ENCODE data around the gene GTPBP1. TPM values are rescaled to one million over a fixed set of nuclear protein-coding genes. Genes with fewer than 3 reads are reported as not detected.

GTPBP1 gene
- total and polyA plus RNA-seq, 2 of the 13 experiments (the other 11 are each of a cell fraction or from before 2014, with no cell fraction given), result 22.3 to 27.0 TPM

DNA sequence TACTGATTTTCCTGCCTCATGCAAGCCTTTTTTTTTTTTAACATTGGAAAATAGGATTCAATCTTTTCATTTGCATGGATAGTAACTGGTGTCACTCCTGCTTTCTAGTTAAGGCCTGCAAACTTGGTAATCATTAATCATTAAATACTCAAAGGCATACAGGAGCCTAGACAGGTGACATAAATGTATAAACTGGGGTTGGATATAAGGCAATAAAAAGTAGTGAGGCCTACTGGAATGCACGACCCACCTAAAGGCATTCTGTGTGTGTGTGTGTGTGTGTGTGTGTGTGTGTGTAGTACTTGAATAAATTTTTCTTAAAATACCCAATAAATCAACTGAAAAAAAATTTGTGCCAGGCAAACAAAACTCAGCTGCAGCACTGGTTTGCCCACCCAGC, 16.1 kb upstream of the GTPBP1 start:
- 93% methylated on average over 1 of the region's 1 CpG for WGBS (ENCODE audit: low lambda C conversion rate)
- intact Hi-C loops (cut with micrococcal nuclease; ENCODE audit: unreplicated experiment), result no loop called here
- CTCF ChIA-PET (ENCODE audit: low intra/inter-chr PET ratio, low total read pairs), result no interaction called here

More for the DNA sequence above, 16.1 kb upstream of the GTPBP1 start:
- Histone ChIP-seq H3K4me3 (replicated peaks in 1 of 3; ENCODE audit: insufficient read depth in 1 of 3, low read depth in 2 of 3, low read length in 3 of 3) (no peak overlapping the region), H3K4me2 (ENCODE audit: low read depth, low read length) (no peak overlapping the region), H3K27me3 (ENCODE audit: control insufficient read depth in 1 of 2, insufficient read depth in 2 of 2, low read length in 2 of 2) (no peaks in the 10 kb centered on the region), H3K9me3 (ENCODE audit: low read length) (no peaks in the 10 kb centered on the region), H3K36me3 (replicated peaks in 1 of 2; ENCODE audit: control insufficient read depth in 1 of 2, insufficient read depth in 2 of 2, low read length in 2 of 2) (peaks cover 20 to 42% of the 10 kb centered on the region in 2 experiments), H3K27ac (ENCODE audit: extremely low read length, insufficient read depth, low read length) (no peak overlapping the region), H3K79me2 (ENCODE audit: insufficient read depth, low read length) (peaks cover 19% of the 10 kb centered on the region), H2AFZ (ENCODE audit: low read length) (no peak overlapping the region), H3K9ac (ENCODE audit: insufficient read depth, low read depth, low read length) (no peak overlapping the region), H3K4me1 (ENCODE audit: insufficient read depth, low read length) (peaks cover 24% of the 10 kb centered on the region), H4K20me1 (ENCODE audit: insufficient read depth, low read length) (no peaks in the 10 kb centered on the region)
- in situ Hi-C loops (cut with HindIII; ENCODE audit: extremely low pct_ligation_motif_present, low pct_unique_long_range_greater_than_20kb), result no loop called here
- no TSS peak for BruUV-seq (replicated peaks)
- POLR2A ChIA-PET, result no interaction called here
- ATAC-seq (no peak), DNase-seq (ENCODE audit: low spot score) (no peak), FAIRE-seq (no peak)
- TF ChIP-seq ELF4 (CRISPR knock-in tag; IDR thresholded peaks at IDR 0.05; ENCODE audit: borderline replicate concordance), result no peak
- TF ChIP-seq, protein P1, sequence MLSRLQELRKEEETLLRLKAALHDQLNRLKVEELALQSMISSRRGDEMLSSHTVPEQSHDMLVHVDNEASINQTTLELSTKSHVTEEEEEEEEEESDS (CRISPR knock-in tag; IDR thresholded peaks at IDR 0.05; ENCODE audit: borderline replicate concordance), result no peak
- TF ChIP-seq ZNF230 (CRISPR knock-in tag; IDR thresholded peaks at IDR 0.05), result no peak
- TF ChIP-seq DR1 (CRISPR knock-in tag; IDR thresholded peaks at IDR 0.05), result no peak
- no peak for TF ChIP-seq RBAK (CRISPR knock-in tag; IDR thresholded peaks at IDR 0.05)
- no peak for TF ChIP-seq SP2 (CRISPR knock-in tag; IDR thresholded peaks at IDR 0.05)
- no peak for TF ChIP-seq PPARG (CRISPR knock-in tag; conservative IDR thresholded peaks at IDR 0.05)
- no peak for TF ChIP-seq ZFX (CRISPR knock-in tag; IDR thresholded peaks at IDR 0.05; ENCODE audit: low read depth)
- no peak for TF ChIP-seq ZNF17 (CRISPR knock-in tag; IDR thresholded peaks at IDR 0.05)
- no peak for TF ChIP-seq ZNF746 (CRISPR knock-in tag; IDR thresholded peaks at IDR 0.05)
- no peak for TF ChIP-seq ZNF484 (CRISPR knock-in tag; IDR thresholded peaks at IDR 0.05; ENCODE audit: borderline replicate concordance, low read depth)
- TF ChIP-seq MTF2 (CRISPR knock-in tag; IDR thresholded peaks at IDR 0.05; ENCODE audit: borderline replicate concordance), result no peak
- no peak for TF ChIP-seq XBP1 (CRISPR knock-in tag; IDR thresholded peaks at IDR 0.05)
- no peak for TF ChIP-seq ZNF644 (CRISPR knock-in tag; IDR thresholded peaks at IDR 0.05; ENCODE audit: low read depth)
- no peak for TF ChIP-seq TRIM24 (CRISPR knock-in tag; IDR thresholded peaks at IDR 0.05)
- TF ChIP-seq, protein P2, sequence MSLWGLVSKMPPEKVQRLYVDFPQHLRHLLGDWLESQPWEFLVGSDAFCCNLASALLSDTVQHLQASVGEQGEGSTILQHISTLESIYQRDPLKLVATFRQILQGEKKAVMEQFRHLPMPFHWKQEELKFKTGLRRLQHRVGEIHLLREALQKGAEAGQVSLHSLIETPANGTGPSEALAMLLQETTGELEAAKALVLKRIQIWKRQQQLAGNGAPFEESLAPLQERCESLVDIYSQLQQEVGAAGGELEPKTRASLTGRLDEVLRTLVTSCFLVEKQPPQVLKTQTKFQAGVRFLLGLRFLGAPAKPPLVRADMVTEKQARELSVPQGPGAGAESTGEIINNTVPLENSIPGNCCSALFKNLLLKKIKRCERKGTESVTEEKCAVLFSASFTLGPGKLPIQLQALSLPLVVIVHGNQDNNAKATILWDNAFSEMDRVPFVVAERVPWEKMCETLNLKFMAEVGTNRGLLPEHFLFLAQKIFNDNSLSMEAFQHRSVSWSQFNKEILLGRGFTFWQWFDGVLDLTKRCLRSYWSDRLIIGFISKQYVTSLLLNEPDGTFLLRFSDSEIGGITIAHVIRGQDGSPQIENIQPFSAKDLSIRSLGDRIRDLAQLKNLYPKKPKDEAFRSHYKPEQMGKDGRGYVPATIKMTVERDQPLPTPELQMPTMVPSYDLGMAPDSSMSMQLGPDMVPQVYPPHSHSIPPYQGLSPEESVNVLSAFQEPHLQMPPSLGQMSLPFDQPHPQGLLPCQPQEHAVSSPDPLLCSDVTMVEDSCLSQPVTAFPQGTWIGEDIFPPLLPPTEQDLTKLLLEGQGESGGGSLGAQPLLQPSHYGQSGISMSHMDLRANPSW (CRISPR knock-in tag; IDR thresholded peaks at IDR 0.05; ENCODE audit: borderline replicate concordance), result no peak
- TF ChIP-seq SMAD9 (CRISPR knock-in tag; IDR thresholded peaks at IDR 0.05), result no peak
